Epithelial cell of proximal tubule (primary cell): ENCODE measurements around the gene TERT. TPM values are rescaled to one million over a fixed set of nuclear protein-coding genes. Genes with fewer than 3 reads are reported as not detected.

ENCODE experiments used
- DNase-seq: peaks from one replicate; pipeline ENCODE4 v3.0.0-alpha.2; 2011; ENCODE audit warnings: low read depth
- H3K4me3 ChIP-seq: 2 replicates; pipeline ENCODE4 v1.5.1; 2011; ENCODE audit warnings: low read depth, mild to moderate bottlenecking, low read length
- CTCF ChIP-seq: conservative IDR thresholded peaks from 2 replicates; pipeline ENCODE4 v1.5.1; 2012; ENCODE audit warnings: low read depth, mild to moderate bottlenecking, low read length
- total RNA-seq: library from RNA; depleted of rRNA; stranded (reverse); fragments of >200 nt; gene quantifications from 2 replicates; pipeline ENCODE4 v1.2.3, GENCODE V29; 2015

The TERT gene
- total RNA-seq, 1 donor from 2014 or later = not detected

DNA sequence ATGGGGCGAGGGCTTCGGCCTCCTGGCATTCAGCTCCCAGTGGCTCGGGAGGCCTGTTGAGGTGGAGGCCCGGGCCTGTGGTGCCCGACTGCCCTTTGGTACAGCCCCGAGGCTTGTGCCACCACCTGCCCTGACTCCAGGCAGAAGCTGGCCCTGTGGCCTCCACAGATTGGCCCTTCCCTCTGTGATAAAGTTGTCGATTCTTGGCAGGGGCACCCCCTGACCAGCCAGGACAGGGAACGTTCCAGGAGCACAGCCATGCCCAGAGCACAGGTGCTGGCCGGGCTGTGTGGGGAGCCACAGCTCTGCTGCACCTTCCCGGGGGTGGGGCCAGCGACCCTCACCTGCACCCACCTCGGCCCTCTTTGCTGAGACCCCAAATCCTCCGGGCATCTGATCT lies 37.0 kb downstream of the TERT start:
- TF ChIP-seq CTCF = no peak
- no peak overlapping the region for H3K4me3 ChIP-seq
- DNase-seq = no peak

DNA sequence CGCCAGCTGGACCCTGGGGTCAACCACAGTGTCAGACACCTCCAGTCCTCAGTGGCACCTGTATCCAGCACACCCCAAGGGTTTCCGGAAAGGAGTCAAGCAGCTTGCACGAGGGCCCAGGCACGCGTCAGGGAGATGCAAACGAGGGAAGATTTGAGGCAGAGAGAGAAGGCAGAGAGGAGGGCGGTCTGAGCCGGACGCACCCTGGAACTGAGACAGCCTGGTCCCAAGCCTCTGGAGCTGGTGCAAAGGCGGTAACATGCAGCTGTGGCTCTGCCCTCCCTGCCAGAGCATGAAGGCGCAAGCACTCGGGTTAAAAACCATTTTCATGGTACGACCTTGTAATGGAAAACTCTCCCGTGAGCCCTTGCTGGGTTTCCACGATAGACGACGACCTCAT lies 37.5 kb downstream of the TERT start:
- no peak for DNase-seq
- no peak overlapping the region for H3K4me3 ChIP-seq
- no peak for TF ChIP-seq CTCF

DNA sequence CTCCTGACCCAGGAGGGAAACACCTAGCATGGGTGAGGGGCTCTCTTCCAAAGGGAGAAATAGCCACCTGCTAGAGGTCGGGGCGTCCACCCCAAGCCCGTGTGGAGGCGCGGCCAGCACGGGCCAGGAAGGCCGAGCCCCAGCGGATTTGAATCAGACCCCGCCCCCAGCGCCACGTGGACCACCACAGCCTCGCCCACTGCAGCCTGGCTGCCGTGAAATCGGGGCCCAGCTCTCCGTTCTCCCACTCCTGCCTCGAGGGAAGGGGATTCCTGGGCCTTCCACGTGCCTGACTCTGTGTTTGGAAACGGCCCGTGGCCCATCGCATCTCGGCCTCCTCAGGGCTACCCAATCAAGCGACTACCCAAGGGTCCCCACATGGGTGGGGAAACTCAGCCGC lies 38.1 kb downstream of the TERT start:
- no peak for DNase-seq
- no peak for TF ChIP-seq CTCF
- H3K4me3 ChIP-seq = no peak overlapping the region

- TF ChIP-seq CTCF = no peak
- DNase-seq = no peak
- no peak overlapping the region for H3K4me3 ChIP-seq
These were observed 39.7 kb downstream of the TERT start for GRCh38 chr5:1255081-1255561.

GRCh38 chr5:1254196-1254595 lies 40.7 kb downstream of the TERT start:
- H3K4me3 ChIP-seq = no peak overlapping the region
- DNase-seq = no peak
- no peak for TF ChIP-seq CTCF

- no peak for TF ChIP-seq CTCF
- DNase-seq = no peak
- no peak overlapping the region for H3K4me3 ChIP-seq
These were observed 41.3 kb downstream of the TERT start for GRCh38 chr5:1253456-1254105.

DNA sequence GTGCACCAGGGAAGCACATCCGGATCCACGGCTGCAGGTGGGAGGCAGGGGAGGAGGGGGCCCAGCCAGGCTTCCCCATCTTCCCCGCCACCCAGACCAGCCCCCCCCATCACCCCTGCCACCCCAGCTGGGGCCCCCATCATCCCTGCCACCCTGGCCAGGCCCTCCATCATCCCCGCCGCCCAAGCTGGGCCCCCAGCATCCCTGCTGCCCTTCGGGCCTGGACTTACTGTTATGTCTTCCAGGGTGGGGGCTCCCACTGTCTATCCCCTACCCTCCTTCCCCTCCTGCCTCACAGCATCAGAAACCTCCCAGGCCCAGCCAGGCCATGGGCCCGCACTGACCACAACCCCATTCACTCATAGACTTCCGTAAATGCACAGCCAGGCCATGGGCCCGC lies 42.2 kb downstream of the TERT start:
- no peak for DNase-seq
- no peak for TF ChIP-seq CTCF
- no peak overlapping the region for H3K4me3 ChIP-seq
